AG09319 (cell line): ENCODE data around the gene IFI16.

Experiments used
- DNase-seq: peaks from one replicate; pipeline ENCODE4 v3.0.0-alpha.2; 2010; ENCODE audit warnings: low read depth; ENCODE audit errors: extremely low read depth
- TF ChIP-seq, protein P1 (sequence below): IDR thresholded peaks from 2 replicates; pipeline ENCODE4 v1.5.1; 2011; ENCODE audit warnings: low read depth, mild to moderate bottlenecking, inconsistent platforms, low read length, moderate library complexity

The IFI16 gene

DNA sequence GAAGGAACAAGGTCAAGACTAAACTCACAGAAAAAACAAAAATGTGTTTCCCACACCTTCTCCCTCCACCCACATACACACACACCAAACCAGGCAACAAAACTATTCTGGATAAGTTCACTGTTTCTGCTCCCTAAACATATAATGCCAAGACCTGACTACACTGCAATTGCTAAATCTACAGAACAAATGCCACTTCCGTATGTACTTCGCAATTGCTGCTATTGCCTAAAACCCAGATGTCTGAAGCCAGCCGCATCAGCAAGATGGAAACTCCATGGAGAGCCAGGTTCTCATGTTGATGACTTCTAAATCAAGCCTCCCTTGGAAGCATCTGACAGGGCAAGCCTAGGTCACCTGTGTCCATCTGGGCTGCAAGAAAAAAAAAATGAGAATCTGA, 75.2 kb downstream of the IFI16 start:
- TF ChIP-seq, protein P1, sequence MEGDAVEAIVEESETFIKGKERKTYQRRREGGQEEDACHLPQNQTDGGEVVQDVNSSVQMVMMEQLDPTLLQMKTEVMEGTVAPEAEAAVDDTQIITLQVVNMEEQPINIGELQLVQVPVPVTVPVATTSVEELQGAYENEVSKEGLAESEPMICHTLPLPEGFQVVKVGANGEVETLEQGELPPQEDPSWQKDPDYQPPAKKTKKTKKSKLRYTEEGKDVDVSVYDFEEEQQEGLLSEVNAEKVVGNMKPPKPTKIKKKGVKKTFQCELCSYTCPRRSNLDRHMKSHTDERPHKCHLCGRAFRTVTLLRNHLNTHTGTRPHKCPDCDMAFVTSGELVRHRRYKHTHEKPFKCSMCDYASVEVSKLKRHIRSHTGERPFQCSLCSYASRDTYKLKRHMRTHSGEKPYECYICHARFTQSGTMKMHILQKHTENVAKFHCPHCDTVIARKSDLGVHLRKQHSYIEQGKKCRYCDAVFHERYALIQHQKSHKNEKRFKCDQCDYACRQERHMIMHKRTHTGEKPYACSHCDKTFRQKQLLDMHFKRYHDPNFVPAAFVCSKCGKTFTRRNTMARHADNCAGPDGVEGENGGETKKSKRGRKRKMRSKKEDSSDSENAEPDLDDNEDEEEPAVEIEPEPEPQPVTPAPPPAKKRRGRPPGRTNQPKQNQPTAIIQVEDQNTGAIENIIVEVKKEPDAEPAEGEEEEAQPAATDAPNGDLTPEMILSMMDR, result no peak
- no peak for DNase-seq

DNA sequence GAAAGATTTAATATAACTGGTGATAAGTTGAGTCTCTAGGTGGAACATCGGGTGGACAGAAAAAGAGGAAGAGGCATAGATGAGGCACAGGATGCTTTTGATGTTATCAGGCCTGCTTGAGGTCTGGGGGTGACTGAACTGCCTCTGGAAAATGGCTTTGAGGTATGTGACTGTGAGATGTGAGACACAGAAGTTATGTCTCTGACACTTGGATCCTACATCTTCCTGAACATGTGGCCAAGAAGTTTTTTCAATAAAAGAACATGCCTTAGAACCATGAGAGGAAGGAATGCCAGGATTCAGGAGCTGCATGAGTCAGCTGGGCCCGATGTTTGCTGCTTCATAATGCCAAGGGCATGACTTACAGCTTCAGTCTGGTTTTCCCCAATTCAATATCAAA, 78.3 kb downstream of the IFI16 start:
- peak; percentile 31 for DNase-seq

DNA sequence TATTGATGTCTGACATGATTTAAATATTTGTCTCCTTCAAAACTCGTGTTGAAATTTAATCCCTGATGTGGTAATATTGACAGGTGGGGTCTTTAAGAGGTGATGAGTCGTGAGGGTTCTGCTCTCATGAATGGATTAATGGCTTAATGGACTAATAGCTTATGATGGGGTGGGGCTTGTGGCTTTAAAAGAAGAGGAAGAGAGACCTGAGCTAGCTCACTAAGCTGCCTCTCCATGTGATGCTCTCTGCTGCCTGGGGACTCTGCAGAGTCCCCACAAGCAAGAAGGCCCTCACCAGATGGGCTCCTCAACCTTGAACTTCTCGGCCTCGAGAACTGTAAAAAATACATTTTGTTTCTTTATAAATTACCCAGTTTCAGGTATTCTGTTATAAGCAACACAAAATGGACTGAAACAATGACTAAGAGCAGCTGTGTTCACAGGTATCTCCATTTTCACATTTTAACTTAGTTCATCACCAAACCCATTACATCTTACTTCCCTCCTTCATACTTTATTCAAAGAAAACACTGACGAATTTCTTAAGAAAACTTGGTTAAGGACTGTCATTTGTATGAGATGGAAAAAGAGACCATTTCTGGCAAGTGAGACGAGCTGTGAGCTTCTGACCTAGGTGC, 79.0 kb downstream of the IFI16 start:
- TF ChIP-seq, protein P1, result no peak

More for the DNA sequence above, 78.3 kb downstream of the IFI16 start:
- TF ChIP-seq, protein P1, result no peak

DNA sequence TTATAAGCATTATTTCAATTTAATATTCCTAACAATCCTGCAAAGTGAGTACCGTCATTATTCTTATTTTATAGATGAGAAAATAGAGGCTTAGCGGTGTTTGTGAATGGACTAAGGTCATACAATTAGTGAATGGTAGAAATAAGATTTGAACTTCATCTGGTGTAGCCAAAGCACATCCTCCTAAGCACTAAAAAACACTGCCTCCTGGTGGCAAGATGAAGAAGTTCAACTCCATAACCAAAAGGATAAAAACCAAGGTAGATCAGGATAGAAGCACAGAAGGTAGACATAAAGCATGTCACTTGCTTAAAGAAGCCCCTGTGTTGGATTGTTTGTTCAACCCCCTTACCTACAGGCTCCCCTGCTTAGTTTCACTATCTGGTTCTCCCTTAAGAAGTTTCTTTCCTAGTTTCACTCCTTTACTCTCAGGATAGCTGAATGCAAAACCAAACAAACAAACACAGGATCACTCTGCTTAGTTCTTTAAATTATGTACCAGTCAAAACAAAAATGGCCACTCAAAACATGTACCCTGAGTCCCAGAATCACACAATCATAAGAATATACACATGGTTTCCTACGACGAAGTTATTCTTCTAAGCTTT, 79.6 kb downstream of the IFI16 start:
- TF ChIP-seq, protein P1, result peak; percentile 15
- DNase-seq, result no peak

More for the DNA sequence above, 79.0 kb downstream of the IFI16 start:
- DNase-seq, result no peak

DNA sequence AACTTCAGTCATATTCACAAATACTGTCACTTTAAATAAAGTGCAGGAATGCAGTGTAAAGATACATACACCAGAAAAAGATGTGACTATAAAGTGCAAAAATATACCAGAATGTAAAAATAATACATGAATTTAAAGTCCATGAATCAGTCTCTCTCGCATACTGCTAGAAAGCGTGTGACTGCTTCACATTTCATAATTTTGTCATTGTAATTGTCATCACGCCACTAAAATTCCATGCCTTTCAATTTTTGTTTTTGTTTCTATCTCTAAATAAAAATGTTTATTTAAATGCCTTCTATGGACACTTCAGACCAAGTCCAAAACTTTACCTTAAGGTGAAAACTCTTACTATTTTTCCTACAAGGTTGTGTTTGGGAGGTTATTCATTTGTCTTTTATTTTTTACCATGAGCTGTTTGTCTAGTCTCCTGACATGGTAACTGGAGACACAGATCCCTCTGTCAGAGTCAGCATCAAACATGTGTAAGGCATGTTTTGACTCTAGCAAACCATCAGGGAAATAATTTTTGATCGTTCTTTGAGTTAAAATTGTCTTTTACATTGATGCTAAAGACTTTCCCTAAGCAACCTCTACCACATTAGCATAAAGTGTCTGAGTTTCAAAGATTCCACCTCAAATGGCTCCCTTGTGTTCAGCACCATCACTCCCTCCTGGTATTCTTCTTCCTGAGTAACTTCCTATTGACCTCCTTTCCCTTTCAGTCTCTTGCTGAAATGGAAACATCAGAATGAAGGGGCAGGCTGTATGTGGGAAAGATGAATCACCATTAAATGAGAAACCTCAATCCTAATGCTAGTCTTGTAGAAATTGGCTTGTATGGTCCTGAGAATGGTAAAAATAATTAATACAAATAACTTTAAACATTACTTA, 80.8 kb downstream of the IFI16 start:
- no peak for DNase-seq
- TF ChIP-seq, protein P1, result no peak

DNA sequence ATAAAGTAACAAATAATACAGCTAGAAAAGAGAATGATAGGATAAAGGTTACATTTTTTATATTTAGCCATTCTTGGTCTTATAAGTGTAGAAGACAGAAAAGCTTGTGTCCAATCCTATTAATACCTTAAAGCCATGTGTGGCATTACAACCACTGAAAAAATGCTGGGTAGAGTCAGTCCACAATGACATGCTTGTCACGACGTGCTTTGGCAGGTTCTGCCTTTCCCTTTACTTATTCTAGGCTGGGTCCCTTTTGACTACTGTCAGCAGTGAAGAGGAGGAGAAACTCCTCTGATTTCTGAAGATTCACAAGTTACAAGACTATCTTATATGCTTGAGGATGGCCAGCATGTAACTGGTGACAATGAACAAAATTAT, 81.5 kb downstream of the IFI16 start:
- DNase-seq, result no peak
- TF ChIP-seq, protein P1, result no peak

DNA sequence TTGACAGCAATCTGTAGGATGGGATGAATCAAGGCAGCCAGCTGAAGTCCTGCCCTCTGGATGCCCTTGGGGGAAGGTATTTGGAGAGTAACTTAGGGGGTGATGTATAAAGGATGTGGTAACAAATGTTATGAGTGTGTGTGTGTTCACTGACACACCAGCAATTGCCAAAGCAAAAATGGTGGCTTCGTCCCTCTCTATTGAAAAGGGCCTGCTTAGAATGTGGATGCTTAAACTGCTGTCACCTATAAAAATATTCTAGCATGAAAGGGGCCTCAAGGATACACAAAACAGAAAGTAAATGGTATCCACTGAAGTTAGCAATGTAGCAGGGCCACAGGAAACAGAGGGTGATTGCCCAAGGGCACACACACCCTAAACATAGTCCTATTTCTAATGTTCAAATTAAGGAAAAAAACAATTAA, 81.9 kb downstream of the IFI16 start:
- TF ChIP-seq, protein P1, result no peak
- no peak for DNase-seq
